Stimulated activated CD4-positive, alpha-beta T cell treated with anti-CD3 and anti-CD28 coated beads, Interleukin-15, amount 100 ng/mL, for 24 hours (primary cell): ENCODE measurements around the gene MAGEF1.

ENCODE experiments used
- DNase-seq: peaks from one replicate; pipeline ENCODE4 v3.0.0-alpha.2; 2020

The MAGEF1 gene

GRCh38 chr3:184688251-184688881, 23.5 kb downstream of the MAGEF1 start:
- DNase-seq: no peak

GRCh38 chr3:184687363-184688015, 24.4 kb downstream of the MAGEF1 start:
- no peak for DNase-seq

- DNase-seq: no peak
Measured at GRCh38 chr3:184685646-184686045, 26.2 kb downstream of the MAGEF1 start.

- DNase-seq: no peak
Measured at GRCh38 chr3:184685055-184685454, 26.8 kb downstream of the MAGEF1 start.

GRCh38 chr3:184683900-184684560, 27.8 kb downstream of the MAGEF1 start:
- DNase-seq: no peak

- DNase-seq: no peak
Measured at GRCh38 chr3:184683234-184683633, 28.6 kb downstream of the MAGEF1 start.

GRCh38 chr3:184682671-184683070, 29.2 kb downstream of the MAGEF1 start:
- no peak for DNase-seq

GRCh38 chr3:184680385-184681345, 31.2 kb downstream of the MAGEF1 start:
- no peak for DNase-seq

- no peak for DNase-seq
Measured at GRCh38 chr3:184679056-184679816, 32.6 kb downstream of the MAGEF1 start.

- DNase-seq: no peak
Measured at GRCh38 chr3:184678317-184679055, 33.4 kb downstream of the MAGEF1 start.

- DNase-seq: no peak
Measured at GRCh38 chr3:184677344-184678316, 34.2 kb downstream of the MAGEF1 start.

- DNase-seq: no peak
Measured at GRCh38 chr3:184676927-184677326, 34.9 kb downstream of the MAGEF1 start.

GRCh38 chr3:184674626-184675025, 37.2 kb downstream of the MAGEF1 start:
- no peak for DNase-seq

- DNase-seq: no peak
Measured at GRCh38 chr3:184672977-184673870, 38.6 kb downstream of the MAGEF1 start.

- no peak for DNase-seq
Measured at GRCh38 chr3:184672335-184672734, 39.5 kb downstream of the MAGEF1 start.

GRCh38 chr3:184670091-184670602, 41.7 kb downstream of the MAGEF1 start:
- DNase-seq: no peak

GRCh38 chr3:184669578-184669977, 42.3 kb downstream of the MAGEF1 start:
- DNase-seq: no peak

- no peak for DNase-seq
Measured at GRCh38 chr3:184666442-184666841, 45.4 kb downstream of the MAGEF1 start.

GRCh38 chr3:184665101-184665500, 46.8 kb downstream of the MAGEF1 start:
- DNase-seq: no peak
